GM20000 (cell line): ENCODE data around the gene ALPG.

Source experiments
- DNase-seq: peaks from one replicate; pipeline ENCODE4 v3.0.0; 2012; ENCODE audit warnings: low spot score
- CTCF ChIP-seq: IDR thresholded peaks from 2 replicates; pipeline ENCODE4 v1.5.1; 2012; ENCODE audit warnings: mild to moderate bottlenecking, control low read depth; ENCODE audit errors: extremely low read depth, missing control alignments

The ALPG gene

GRCh38 chr2:232411901-232412629 is 5.4 kb downstream of the ALPG start:
- DNase-seq, result no peak
- TF ChIP-seq CTCF, result no peak

DNA sequence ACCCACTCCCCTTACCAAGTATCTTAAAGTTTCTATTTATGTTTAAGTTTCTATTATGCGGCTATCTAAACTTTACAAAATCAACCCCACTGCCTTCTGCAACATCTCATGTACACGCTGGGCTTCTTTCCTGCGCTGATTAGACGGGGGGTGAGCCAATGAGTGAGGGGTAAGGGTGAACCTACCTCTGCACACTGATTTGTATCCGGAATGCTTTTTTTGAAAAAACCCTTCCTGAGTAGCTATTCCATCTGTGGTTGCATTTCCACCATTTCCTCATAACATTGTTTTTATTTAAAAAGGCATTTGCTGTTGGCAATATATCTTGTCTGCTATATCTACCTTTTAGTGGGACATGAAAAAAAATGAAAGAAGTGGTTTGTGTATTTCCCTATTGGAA is 6.3 kb downstream of the ALPG start:
- DNase-seq, result no peak
- TF ChIP-seq CTCF, result no peak

DNA sequence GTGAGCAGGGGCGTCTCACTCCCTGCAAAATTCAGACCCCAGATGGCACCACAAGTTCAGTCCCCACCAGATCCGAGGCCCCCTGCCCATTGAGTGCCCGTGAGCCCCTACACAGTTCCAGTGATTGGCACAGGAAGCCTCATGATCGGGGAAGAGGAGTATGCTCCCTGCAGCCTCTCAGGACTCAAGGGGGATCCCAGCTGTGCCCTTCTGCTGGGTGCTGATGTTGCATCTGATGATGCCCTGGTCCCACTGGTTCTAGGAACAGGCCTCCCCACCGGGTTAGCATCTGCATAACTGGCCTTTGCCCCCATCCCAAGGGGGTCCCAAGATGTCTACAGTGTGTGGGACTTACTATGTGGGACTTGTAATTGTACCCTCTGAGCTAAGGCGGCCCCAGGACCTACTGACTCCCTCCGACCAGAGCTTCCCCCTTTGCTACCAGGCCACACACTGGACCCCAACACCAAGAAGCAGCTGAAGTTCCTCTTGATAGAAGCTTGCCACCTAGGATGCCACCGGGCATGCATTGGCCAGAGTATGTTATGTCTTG is 8.6 kb downstream of the ALPG start:
- TF ChIP-seq CTCF, result no peak
- no peak for DNase-seq

DNA sequence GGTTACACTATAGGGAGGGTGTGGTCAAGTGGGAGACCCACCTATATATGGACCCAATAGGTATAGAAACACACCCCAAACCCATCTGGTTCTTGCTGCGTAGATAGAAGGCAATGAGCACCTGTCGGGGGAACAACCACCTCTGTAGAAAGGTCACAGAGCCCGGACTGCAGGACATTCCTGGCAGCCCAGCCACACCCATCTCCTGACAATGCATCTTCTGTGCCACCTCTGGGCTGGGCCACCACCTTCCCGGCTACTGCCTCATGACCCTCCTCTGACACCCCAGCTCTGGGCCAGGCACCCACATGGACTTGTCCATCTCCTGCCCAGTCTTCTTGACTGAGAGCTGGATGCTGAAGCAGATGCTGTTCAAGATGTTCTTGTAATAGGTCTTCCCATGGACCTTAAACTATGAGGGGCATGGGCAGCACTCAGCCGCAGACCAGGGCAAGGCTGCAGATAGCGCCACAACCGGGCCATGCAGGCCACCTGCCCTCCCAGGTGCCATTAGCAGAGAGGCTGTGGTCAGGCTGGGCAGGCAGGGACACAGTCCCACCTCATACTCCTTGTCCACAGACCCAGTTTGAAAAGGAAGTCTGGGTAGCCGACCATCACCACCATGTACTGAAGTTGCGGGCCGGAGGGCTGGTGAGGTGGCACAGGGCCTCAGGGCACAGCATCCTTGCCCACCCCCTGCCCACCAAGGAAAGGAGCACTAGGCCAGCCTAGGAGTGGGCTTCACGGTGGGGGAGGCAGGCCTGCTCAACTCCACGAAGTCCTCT is 9.3 kb downstream of the ALPG start:
- TF ChIP-seq CTCF, result no peak
- no peak for DNase-seq

GRCh38 chr2:232416521-232417470 is 10.2 kb downstream of the ALPG start:
- no peak for DNase-seq
- no peak for TF ChIP-seq CTCF

GRCh38 chr2:232417489-232417888 is 10.8 kb downstream of the ALPG start:
- no peak for DNase-seq
- no peak for TF ChIP-seq CTCF
